Upper lobe of right lung (tissue), 1 donor: ENCODE data around the gene NCAPG2. TPM values are rescaled to one million over a fixed set of nuclear protein-coding genes. Genes with fewer than 3 reads are reported as not detected.
A peak's percentile ranks its signal among the peaks of the same experiment; 100 is the strongest.

Source experiments
- ATAC-seq: fragments of 200-7000 bp; cut with Tn5 transposase; one replicate; pipeline ENCODE4 v1.9.1; 2020; ENCODE audit warnings: mild to moderate bottlenecking, moderate library complexity
- DNase-seq: peaks from one replicate; pipeline ENCODE4 v3.0.0-alpha.2; 2020
- H3K27ac ChIP-seq: fragments of 200-600 bp; one replicate; pipeline ENCODE4 v1.8.0; 2022
- H3K27me3 ChIP-seq: fragments of 200-600 bp; one replicate; pipeline ENCODE4 v1.8.0; 2022; ENCODE audit warnings: mild to moderate bottlenecking
- H3K36me3 ChIP-seq: fragments of 200-600 bp; one replicate; pipeline ENCODE4 v1.8.0; 2022
- H3K4me1 ChIP-seq: fragments of 200-600 bp; one replicate; pipeline ENCODE4 v1.8.0; 2022
- H3K4me3 ChIP-seq: fragments of 200-600 bp; one replicate; pipeline ENCODE4 v1.8.0; 2022; ENCODE audit warnings: mild to moderate bottlenecking
- H3K9me3 ChIP-seq: fragments of 200-600 bp; one replicate; pipeline ENCODE4 v1.8.0; 2022
- intact Hi-C: fragments of 100-400 bp; cut with DNase I; formaldehyde crosslinking; loops from one replicate; pipeline ENCODE4 v1.11.0; 2022
- total RNA-seq: library from RNA; stranded (reverse); fragmentation: NEBNext Ultra II Directional; extraction: Animal tissue kit (Norgen Biotek cat#: 25700); gene quantifications from one replicate; pipeline ENCODE4 v1.2.1, GENCODE V29; 2021
- TF ChIP-seq, protein P1 (sequence below): fragments of 200-600 bp; IDR thresholded peaks from one replicate; pipeline ENCODE4 v1.8.0; 2022; ENCODE audit warnings: antibody characterized with exemption
- donor health status: DM: no; HTN: yes; CAD: no; lungs with severe emphysema.

NCAPG2 gene
- total RNA-seq, 1 donor from 2014 or later: 6.5 TPM

DNA sequence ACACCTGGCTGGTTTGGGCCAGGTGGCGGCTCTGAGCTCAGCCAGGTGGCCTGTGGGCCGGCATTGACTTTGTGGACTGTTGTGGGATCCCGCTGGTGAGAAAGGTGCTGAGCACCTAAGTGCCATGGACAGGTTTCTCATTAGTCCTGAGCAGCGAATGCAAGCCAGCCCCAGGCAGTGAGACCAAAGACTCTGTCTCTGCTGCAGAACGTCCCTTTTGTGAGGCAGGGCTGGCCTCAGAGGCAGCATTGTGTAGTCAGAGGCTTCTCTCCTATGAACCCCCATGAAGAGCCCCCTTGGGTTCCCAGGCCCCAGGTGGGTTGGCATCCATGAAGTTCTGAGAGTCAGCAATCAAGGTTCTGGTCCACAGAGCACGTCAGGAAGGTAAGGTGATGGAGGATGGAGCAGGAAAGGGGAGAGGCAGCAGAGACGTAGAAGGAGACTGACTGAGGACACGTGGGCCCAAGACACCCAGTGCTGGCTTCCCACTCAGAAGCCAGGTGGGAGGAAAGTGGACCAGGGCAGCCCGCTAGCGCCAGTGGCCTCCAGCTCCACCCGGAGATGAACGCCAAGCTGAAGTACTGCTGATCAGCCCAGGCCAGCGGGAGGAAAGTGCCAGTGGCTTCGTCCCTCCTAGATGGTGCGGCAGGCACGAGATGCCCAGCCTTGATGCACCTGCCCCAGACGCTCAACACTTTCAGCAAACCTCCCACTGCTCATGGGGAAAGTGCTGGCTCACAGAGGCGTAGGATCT lies 97.8 kb downstream of the NCAPG2 start:
- no peak for DNase-seq
- Histone ChIP-seq H3K4me3 (no peak overlapping the region), H3K9me3 (no peaks in the 10 kb centered on the region), H3K4me1 (no peaks in the 10 kb centered on the region), H3K27ac (no peak overlapping the region), H3K36me3 (no peaks in the 10 kb centered on the region), H3K27me3 (no peaks in the 10 kb centered on the region)
- no peak for ATAC-seq
- intact Hi-C loops: no loop called here
- TF ChIP-seq, protein P1, sequence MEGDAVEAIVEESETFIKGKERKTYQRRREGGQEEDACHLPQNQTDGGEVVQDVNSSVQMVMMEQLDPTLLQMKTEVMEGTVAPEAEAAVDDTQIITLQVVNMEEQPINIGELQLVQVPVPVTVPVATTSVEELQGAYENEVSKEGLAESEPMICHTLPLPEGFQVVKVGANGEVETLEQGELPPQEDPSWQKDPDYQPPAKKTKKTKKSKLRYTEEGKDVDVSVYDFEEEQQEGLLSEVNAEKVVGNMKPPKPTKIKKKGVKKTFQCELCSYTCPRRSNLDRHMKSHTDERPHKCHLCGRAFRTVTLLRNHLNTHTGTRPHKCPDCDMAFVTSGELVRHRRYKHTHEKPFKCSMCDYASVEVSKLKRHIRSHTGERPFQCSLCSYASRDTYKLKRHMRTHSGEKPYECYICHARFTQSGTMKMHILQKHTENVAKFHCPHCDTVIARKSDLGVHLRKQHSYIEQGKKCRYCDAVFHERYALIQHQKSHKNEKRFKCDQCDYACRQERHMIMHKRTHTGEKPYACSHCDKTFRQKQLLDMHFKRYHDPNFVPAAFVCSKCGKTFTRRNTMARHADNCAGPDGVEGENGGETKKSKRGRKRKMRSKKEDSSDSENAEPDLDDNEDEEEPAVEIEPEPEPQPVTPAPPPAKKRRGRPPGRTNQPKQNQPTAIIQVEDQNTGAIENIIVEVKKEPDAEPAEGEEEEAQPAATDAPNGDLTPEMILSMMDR: no peak

DNA sequence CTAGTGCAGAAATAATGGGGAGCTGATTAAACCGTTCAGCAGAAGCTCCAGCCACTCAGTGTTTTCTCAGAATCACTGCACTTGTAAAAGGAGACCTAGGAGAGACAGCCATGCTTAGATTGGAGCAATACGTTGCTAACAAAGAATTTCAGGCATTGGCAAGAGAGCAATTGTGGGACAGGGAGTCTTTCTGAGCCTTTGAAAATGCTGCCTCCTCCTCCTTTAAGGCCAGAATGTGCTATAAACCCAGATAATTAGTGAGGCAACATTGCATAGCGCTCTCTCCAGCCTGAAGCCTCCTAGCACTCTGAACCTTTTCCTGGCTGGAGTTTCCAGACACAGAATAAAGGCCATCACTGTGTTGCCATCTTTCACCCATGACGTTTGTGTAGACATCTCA lies 98.5 kb downstream of the NCAPG2 start:
- no peaks in the 10 kb centered on the region for H3K27me3 ChIP-seq
- no peaks in the 10 kb centered on the region for H3K9me3 ChIP-seq
- intact Hi-C loops: no loop called here
- DNase-seq (no peak), ATAC-seq (no peak)
- no peak overlapping the region for H3K4me3 ChIP-seq
- TF ChIP-seq, protein P1: no peak
- H3K36me3 ChIP-seq: no peaks in the 10 kb centered on the region
- no peak overlapping the region for H3K27ac ChIP-seq
- no peaks in the 10 kb centered on the region for H3K4me1 ChIP-seq

DNA sequence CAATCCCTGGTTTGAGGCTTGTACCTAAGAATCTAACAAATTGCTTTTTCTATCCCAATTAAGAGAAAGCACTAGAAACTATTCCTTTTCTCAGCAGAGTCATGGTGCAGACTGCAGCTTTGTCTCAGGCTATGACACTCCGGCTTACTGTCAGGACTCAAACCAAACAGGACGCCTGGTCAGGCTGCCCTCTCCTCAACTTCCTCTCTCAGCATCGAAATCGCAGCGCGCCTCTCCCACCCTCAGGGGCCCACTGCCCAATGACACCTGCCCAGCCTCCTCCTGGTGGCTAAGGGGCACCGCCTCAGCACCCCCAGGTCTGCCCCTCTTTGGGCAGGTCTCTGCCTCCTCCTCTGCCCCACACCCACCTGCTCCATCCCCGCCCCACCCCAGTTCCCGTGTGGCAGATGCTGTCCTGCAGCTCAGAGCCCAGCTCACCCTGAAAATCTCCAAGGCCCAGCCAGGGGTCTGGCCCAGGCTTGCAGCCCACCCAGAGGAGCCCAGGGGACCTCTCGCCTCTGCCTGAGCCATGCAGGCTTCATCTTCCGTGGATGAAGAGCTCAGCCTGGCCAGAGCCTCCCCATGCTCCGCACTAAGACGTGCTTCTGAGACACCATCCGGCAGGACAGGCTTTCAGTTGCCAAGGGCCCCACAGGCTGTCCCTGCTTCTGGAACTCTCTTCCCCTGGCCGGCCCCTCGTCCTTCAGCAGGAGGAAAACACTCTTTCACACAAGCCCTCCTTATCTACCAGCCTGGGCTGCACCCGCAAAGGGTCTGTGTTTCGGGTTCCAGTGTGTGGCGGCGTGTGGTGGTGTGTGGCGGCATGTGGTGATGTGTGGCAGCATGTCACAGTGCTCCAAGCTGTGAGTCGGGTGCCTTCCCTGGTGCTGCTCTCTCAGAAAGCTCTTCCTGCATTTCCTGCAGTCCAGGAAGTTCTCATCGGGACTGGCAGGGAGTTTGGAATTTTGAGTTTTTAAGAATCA lies 100.5 kb downstream of the NCAPG2 start:
- H3K4me1 ChIP-seq: no peaks in the 10 kb centered on the region
- H3K36me3 ChIP-seq: no peaks in the 10 kb centered on the region
- no peak overlapping the region for H3K4me3 ChIP-seq
- no peaks in the 10 kb centered on the region for H3K9me3 ChIP-seq
- intact Hi-C loops: no loop called here
- ATAC-seq (peak; percentile 15), DNase-seq (no peak)
- H3K27me3 ChIP-seq: no peaks in the 10 kb centered on the region
- no peak overlapping the region for H3K27ac ChIP-seq
- TF ChIP-seq, protein P1: no peak

DNA sequence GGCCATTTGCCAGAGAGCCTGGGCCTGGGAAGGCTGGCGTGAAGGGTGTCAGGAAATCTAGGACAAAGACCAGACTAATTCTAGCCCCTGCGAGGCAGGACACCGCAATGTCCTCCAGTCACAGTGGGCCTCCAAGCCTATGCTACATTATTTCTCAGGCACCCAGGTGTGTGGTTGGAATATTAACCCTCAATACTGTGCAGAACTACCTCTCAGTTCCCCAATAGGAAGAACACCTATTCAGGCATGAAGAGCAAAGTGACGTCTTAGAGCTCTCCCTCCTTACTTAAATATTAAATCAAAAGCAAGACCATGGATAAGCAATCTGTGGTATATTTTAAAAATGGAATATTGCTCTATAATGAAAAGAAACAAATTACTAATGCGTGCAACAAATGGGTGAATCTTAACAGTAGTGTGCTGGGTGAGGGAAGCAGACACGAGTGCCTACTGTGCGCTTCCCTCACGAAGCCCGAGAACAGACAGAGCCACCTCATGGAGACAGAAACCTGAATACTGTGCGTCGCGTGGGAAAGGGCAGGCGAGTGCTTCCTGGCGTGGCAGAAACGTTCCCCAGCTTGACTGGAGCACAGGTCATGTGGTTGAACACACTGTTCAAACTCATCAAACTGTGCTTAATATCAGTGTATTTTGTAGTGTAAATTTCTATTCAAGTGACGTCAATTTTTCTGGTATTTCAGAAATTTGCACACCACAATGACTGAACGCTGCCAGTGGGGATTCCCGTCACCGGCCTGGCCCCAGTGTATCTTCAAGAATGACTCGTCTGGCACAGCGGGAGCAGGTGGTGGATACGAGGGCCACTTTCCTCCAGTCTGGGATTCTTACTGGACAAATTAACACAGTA lies 101.5 kb downstream of the NCAPG2 start:
- no peak for DNase-seq
- TF ChIP-seq, protein P1: no peak
- Histone ChIP-seq H3K27ac (no peak overlapping the region), H3K4me1 (no peaks in the 10 kb centered on the region), H3K9me3 (no peaks in the 10 kb centered on the region), H3K27me3 (no peaks in the 10 kb centered on the region), H3K36me3 (no peaks in the 10 kb centered on the region), H3K4me3 (no peak overlapping the region)
- intact Hi-C loops: no loop called here
- ATAC-seq: no peak

DNA sequence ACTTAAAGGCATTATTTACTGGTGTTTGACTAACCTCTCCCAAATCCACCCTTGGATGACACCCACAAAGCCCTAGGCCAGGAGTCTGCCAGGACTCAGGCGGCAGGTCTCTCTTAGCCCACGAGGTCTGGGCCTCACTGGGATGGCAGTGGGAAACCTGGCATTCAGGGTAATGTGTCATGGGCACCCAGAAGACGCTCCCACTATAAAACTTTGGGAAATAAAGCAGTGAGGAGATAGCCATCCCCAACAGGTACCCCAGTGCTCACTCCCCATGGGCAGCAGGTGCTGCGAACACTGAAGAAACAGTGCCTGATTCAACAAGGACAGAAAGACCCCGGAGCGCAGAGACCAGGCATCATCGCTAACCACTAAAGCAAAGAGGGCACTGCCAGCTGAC lies 102.6 kb downstream of the NCAPG2 start:
- intact Hi-C loops: no loop called here
- Histone ChIP-seq H3K9me3 (no peaks in the 10 kb centered on the region), H3K36me3 (no peaks in the 10 kb centered on the region), H3K4me1 (no peaks in the 10 kb centered on the region), H3K4me3 (no peak overlapping the region), H3K27me3 (no peaks in the 10 kb centered on the region), H3K27ac (no peak overlapping the region)
- ATAC-seq (no peak), DNase-seq (no peak)
- TF ChIP-seq, protein P1: no peak
